Bronchial epithelial cell (primary cell): ENCODE measurements around the gene TMEM140. TPM values are rescaled to one million over a fixed set of nuclear protein-coding genes. Genes with fewer than 3 reads are reported as not detected.
"Not testable (repeated sequence)": the region's sequence is repeated elsewhere in the genome, so short reads cannot be mapped to it uniquely, and the experiment has no call there.

Experiments
- DNase-seq: peaks from one replicate; pipeline ENCODE4 v3.0.0-alpha.2; 2010; ENCODE audit warnings: low read depth
- FAIRE-seq: peaks from 2 replicates; lab custom pipeline; 2011; peaks lifted over from hg19 to GRCh38; lab: Jason Lieb, UNC
- H3K27me3 ChIP-seq: 2 replicates; pipeline ENCODE4 v1.5.1; 2011; ENCODE audit warnings: low read length; ENCODE audit not compliant: control insufficient read depth, insufficient read depth
- H3K36me3 ChIP-seq: 2 replicates; pipeline ENCODE4 v1.5.1; 2011; ENCODE audit warnings: low read length; ENCODE audit not compliant: control insufficient read depth, insufficient read depth
- H3K4me3 ChIP-seq: 2 replicates; pipeline ENCODE4 v1.5.1; 2011; ENCODE audit warnings: mild to moderate bottlenecking, low read depth, low read length, control low read depth
- CTCF ChIP-seq: IDR thresholded peaks from 2 replicates; pipeline ENCODE4 v1.5.1; 2011; ENCODE audit warnings: mild to moderate bottlenecking, moderate library complexity, low read length, control low read depth, inconsistent platforms; ENCODE audit not compliant: insufficient read depth, severe bottlenecking
- total RNA-seq: library from RNA; depleted of rRNA; stranded (reverse); fragments of >200 nt; gene quantifications from 2 replicates; pipeline ENCODE4 v1.2.1, GENCODE V29; 2014

TMEM140 gene
- total RNA-seq, 1 donor from 2014 or later = 0.53 TPM

GRCh38 chr7:135168001-135168400, 20.1 kb downstream of the TMEM140 start:
- no peak for TF ChIP-seq CTCF
- Histone ChIP-seq H3K4me3 (no peak overlapping the region), H3K27me3 (no peaks in the 10 kb centered on the region), H3K36me3 (peaks cover 18% of the 10 kb centered on the region)
- FAIRE-seq (no peak), DNase-seq (no peak)

- no peaks in the 10 kb centered on the region for H3K27me3 ChIP-seq
- no peak for FAIRE-seq
- DNase-seq = no peak
- H3K36me3 ChIP-seq = peaks cover 18% of the 10 kb centered on the region
- H3K4me3 ChIP-seq = no peak overlapping the region
- no peak for TF ChIP-seq CTCF
Measured at GRCh38 chr7:135168489-135169140, 20.7 kb downstream of the TMEM140 start.

- H3K4me3 ChIP-seq = peak overlapping the region; percentile 77
- no peak for FAIRE-seq
- peak; percentile 62 for TF ChIP-seq CTCF
- H3K36me3 ChIP-seq = peaks cover 18% of the 10 kb centered on the region
- DNase-seq = peak; percentile 96
- H3K27me3 ChIP-seq = no peaks in the 10 kb centered on the region
Measured at GRCh38 chr7:135169141-135169963, 21.5 kb downstream of the TMEM140 start.

GRCh38 chr7:135169964-135170273, 22.0 kb downstream of the TMEM140 start:
- Histone ChIP-seq H3K27me3 (no peaks in the 10 kb centered on the region), H3K4me3 (peak overlapping the region; percentile 77), H3K36me3 (peaks cover 18% of the 10 kb centered on the region)
- DNase-seq = no peak
- TF ChIP-seq CTCF = no peak
- no peak for FAIRE-seq

GRCh38 chr7:135170274-135170997, 22.6 kb downstream of the TMEM140 start, which contains the start of gene CYREN:
TSS of gene CYREN (minus strand) at chr7:135170707. CDS start at chr7:135168922, 1,785 bp downstream.
- Histone ChIP-seq H3K27me3 (no peaks in the 10 kb centered on the region), H3K4me3 (peak within 1 kb of the TSS; percentile 77), H3K36me3 (peaks cover 18% of the 10 kb centered on the region)
- FAIRE-seq = no peak
- peak; percentile 72 for DNase-seq
- TF ChIP-seq CTCF = peak; percentile 72

- peaks cover 18% of the 10 kb centered on the region for H3K36me3 ChIP-seq
- DNase-seq, FAIRE-seq: not testable (repeated sequence)
Measured at GRCh38 chr7:135170998-135171481, 23.2 kb downstream of the TMEM140 start.

GRCh38 chr7:135171581-135172291, 23.9 kb downstream of the TMEM140 start:
- not testable (repeated sequence) for H3K27me3 ChIP-seq, H3K4me3 ChIP-seq, FAIRE-seq
- H3K36me3 ChIP-seq = peaks cover 14% of the 10 kb centered on the region
- DNase-seq = peak; percentile 86

More at GRCh38 chr7:135170998-135171481, 23.2 kb downstream of the TMEM140 start:
- peak overlapping the region; percentile 77 for H3K4me3 ChIP-seq
- not testable (repeated sequence) for H3K27me3 ChIP-seq

GRCh38 chr7:135173916-135174315, 26.0 kb downstream of the TMEM140 start:
- H3K36me3 ChIP-seq, H3K4me3 ChIP-seq, FAIRE-seq, H3K27me3 ChIP-seq, DNase-seq: not testable (repeated sequence)
